Spleen (tissue), 11 donors: ENCODE measurements around the gene STARD13. TPM values are rescaled to one million over a fixed set of nuclear protein-coding genes. Genes with fewer than 3 reads are reported as not detected.
A peak's percentile ranks its signal among the peaks of the same experiment; 100 is the strongest.

Experiments used
- DNase-seq: peaks from one replicate; pipeline ENCODE4 v3.0.0-alpha.2; 2020
- H3K27ac ChIP-seq, 8 donors: fragments of 200-600 bp; sonication (generic) in 7 of 8; 1 replicate in 4 of 8; 2 replicates in 4 of 8; pipeline versions ENCODE4 v1.5.0 to v1.8.0; 2016 to 2021; ENCODE audit warnings: inconsistent platforms in 4 of 8, mild to moderate bottlenecking in 4 of 8, moderate library complexity in 1 of 8
- H3K27me3 ChIP-seq, 7 donors: fragments of 200-600 bp; sonication (generic) in 6 of 7; replicated peaks in 1 of 7; 1 replicate in 4 of 7; 2 replicates in 3 of 7; pipeline versions ENCODE4 v1.5.0 to v1.8.0; 2016 to 2021; ENCODE audit warnings: inconsistent platforms in 3 of 7, mild to moderate bottlenecking in 1 of 7
- H3K36me3 ChIP-seq, 6 donors: fragments of 200-600 bp; sonication (generic) in 5 of 6; 1 replicate in 4 of 6; 2 replicates in 2 of 6; pipeline versions ENCODE4 v1.5.0 to v1.8.0; 2016 to 2021; ENCODE audit warnings: inconsistent platforms in 2 of 6
- H3K4me1 ChIP-seq, 6 donors: fragments of 200-600 bp; sonication (generic) in 5 of 6; 1 replicate in 3 of 6; 2 replicates in 3 of 6; pipeline versions ENCODE4 v1.5.0 to v1.8.0; 2016 to 2021; ENCODE audit warnings: inconsistent platforms in 3 of 6
- H3K4me3 ChIP-seq, 8 donors: fragments of 200-600 bp; sonication (generic) in 7 of 8; 1 replicate in 4 of 8; 2 replicates in 4 of 8; pipeline versions ENCODE4 v1.5.0 to v1.8.0; 2016 to 2021; ENCODE audit warnings: inconsistent platforms in 4 of 8, mild to moderate bottlenecking in 4 of 8, moderate library complexity in 2 of 8
- H3K9me3 ChIP-seq, 8 donors: fragments of 200-600 bp; sonication (generic) in 7 of 8; 1 replicate in 4 of 8; 2 replicates in 4 of 8; pipeline versions ENCODE4 v1.5.0 to v1.8.0; 2016 to 2021; ENCODE audit warnings: inconsistent platforms in 4 of 8
- POLR2A ChIP-seq, 3 donors: fragments of 450-650 bp; IDR thresholded peaks; one replicate each; pipeline ENCODE4 v1.5.1; 2017; ENCODE audit warnings: antibody characterized with exemption in 3 of 3, mild to moderate bottlenecking in 1 of 3
- POLR2AphosphoS5 ChIP-seq, 3 donors: sonication (generic); formaldehyde crosslinking; IDR thresholded peaks; one replicate each; pipeline ENCODE4 v1.5.1; 2017; ENCODE audit warnings: antibody characterized with exemption in 3 of 3
- WGBS, 5 donors: extraction: QIAGEN DNeasy Blood & Tissue Kit in 3 of 5; methylation state at CpG; one replicate each; pipeline versions ENCODE4 v1.1.5 to v1.1.7; 2013 to 2018; 5-methylcytosine and 5-hydroxymethylcytosine counted together
- intact Hi-C: fragments of 100-400 bp; cut with DNase I; formaldehyde crosslinking; loops from one replicate; pipeline ENCODE4 v1.15.0; 2023; ENCODE audit warnings: low total_unique reads
- polyA plus RNA-seq, 3 donors: library from polyadenylated mRNA; stranded (reverse); fragments of 200-250 nt; gene quantifications; one replicate each; pipeline ENCODE4 v1.2.1, GENCODE V29; 2013
- total RNA-seq, 7 donors: library from RNA; depleted of rRNA in 3 of 7; stranded (reverse); fragments of >200 nt in 3 of 7; fragmentation: NEBNext Ultra II Directional in 4 of 7; extraction: Animal tissue kit (Norgen Biotek cat#: 25700) in 4 of 7; gene quantifications; one replicate each; pipeline versions ENCODE4 v1.1.0 to v1.2.1, GENCODE V29; 2016 to 2021
- TF ChIP-seq, protein P1 (sequence below), 11 experiments: fragments of 200-600 bp in 7 of 11; fragments of 450-650 bp in 4 of 11; sonication (generic) in 4 of 11; IDR thresholded peaks in 8 of 11; conservative IDR thresholded peaks in 3 of 11; 1 replicate in 7 of 11; 2 replicates in 4 of 11; pipeline versions ENCODE4 v1.4.0 to v1.8.0; 2016 to 2021; ENCODE audit warnings: antibody characterized with exemption in 11 of 11, inconsistent platforms in 4 of 11, mild to moderate bottlenecking in 1 of 11
- donor health status: healthy with polysubstance abuse.
- donor health status: DM: no; HTN: no; CAD: no; lungs with moderate emphysema.
- donor health status: DM: no; HTN: no; CAD: no.
- donor health status: Bipolar disorder and iron deficiency.
- donor health status: healthy.
- donor health status: DM: no; HTN: no; CAD: no.
- donor health status: DM: yes; HTN: yes; CAD: no.

STARD13 gene
- total and polyA plus RNA-seq, 10 donors = 1.4 to 58.1 (median 26.7) TPM

DNA sequence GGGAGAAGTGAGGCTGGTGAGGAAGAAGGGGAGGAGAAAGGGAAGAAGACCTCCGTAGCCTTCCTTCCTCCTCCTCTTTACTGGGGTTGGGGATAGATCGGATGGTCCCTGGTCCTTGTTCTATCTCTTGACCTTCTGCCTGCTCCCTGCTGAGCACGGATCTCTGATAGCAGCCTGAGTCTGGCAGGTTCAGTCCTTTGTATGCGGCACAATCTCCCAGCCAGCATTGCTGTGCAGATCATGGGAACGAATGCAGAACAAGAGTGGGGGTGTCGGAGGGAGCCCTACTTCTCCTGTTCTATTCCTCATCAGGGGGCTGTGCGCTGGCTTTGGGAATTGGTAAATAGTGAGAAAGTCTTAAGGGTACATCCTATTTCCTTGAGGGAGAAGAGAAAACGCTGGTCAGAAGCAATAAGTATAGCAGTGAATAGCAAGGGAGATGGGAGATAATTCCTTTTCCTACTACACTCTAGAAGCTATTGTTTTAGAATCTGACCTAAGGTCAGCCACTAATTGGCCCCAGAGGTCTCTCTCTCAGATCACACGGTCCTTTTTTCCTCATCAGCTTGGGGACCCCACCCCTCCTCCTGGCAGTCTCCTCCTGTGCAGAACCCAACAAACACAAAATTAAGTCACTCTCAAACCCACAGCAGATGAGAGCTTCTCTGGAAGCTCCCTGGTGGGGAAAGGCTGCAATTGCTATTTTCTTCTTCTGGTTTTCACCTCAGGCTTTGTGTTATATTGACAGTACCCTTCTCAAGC lies 228.4 kb downstream of the STARD13 start:
- H3K27ac ChIP-seq = no peak overlapping the region
- no peaks in the 10 kb centered on the region for H3K9me3 ChIP-seq
- H3K36me3 ChIP-seq = peaks cover 0 to 5% (median 0%) of the 10 kb centered on the region in 6 donors
- 62 to 70% (median 63%) methylated on average over 9 of the region's 9 CpGs for WGBS, 5 donors
- no peak for DNase-seq
- no peak overlapping the region for H3K4me3 ChIP-seq
- peaks cover 0 to 18% (median 4%) of the 10 kb centered on the region in 6 donors for H3K4me1 ChIP-seq
- H3K27me3 ChIP-seq = no peaks in the 10 kb centered on the region
- TF ChIP-seq POLR2A (IDR thresholded peaks at IDR 0.05) = no peak
- TF ChIP-seq, protein P1, sequence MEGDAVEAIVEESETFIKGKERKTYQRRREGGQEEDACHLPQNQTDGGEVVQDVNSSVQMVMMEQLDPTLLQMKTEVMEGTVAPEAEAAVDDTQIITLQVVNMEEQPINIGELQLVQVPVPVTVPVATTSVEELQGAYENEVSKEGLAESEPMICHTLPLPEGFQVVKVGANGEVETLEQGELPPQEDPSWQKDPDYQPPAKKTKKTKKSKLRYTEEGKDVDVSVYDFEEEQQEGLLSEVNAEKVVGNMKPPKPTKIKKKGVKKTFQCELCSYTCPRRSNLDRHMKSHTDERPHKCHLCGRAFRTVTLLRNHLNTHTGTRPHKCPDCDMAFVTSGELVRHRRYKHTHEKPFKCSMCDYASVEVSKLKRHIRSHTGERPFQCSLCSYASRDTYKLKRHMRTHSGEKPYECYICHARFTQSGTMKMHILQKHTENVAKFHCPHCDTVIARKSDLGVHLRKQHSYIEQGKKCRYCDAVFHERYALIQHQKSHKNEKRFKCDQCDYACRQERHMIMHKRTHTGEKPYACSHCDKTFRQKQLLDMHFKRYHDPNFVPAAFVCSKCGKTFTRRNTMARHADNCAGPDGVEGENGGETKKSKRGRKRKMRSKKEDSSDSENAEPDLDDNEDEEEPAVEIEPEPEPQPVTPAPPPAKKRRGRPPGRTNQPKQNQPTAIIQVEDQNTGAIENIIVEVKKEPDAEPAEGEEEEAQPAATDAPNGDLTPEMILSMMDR (IDR thresholded peaks at IDR 0.05 in 8 of 11, conservative IDR thresholded peaks at IDR 0.05 in 3 of 11) = peak in 6 of 11 experiments; percentile 4 to 40 (median 24)
- intact Hi-C loops = no loop called here

DNA sequence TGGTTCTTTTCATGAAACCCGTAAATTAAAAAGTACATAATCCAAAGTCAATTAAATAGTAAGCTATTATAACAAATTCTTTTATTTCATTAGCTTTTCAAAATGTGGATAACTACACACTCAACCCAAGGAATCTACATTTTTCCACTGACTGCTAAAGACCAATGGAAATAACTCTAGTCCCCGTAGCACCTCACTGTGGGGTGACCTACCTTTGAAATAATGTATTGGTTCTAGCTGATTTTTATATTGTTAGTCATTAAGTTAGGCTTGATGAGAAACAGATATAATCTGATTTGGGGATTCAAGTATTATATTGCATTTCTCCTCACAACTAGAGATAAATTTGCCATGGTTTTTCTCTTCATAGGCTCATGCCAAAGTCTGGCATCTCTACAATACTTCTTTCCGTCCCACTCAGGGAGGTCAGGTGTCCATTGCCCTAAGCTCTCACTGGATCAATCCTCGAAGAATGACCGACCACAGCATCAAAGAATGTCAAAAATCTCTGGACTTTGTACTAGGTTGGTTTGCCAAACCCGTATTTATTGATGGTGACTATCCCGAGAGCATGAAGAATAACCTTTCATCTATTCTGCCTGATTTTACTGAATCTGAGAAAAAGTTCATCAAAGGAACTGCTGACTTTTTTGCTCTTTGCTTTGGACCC lies 232.0 kb downstream of the STARD13 start:
- no peaks in the 10 kb centered on the region for H3K9me3 ChIP-seq
- intact Hi-C loops = no loop called here

More for the DNA sequence above, 232.0 kb downstream of the STARD13 start:
- no peaks in the 10 kb centered on the region for H3K27me3 ChIP-seq
- 79 to 95% (median 92%) methylated on average over 7 of the region's 7 CpGs for WGBS, 5 donors
- H3K4me1 ChIP-seq = peaks cover 0 to 18% (median 4%) of the 10 kb centered on the region in 6 donors
- TF ChIP-seq POLR2A (IDR thresholded peaks at IDR 0.05) (no peak), POLR2AphosphoS5 (IDR thresholded peaks at IDR 0.05) (no peak)
- TF ChIP-seq, protein P1 (IDR thresholded peaks at IDR 0.05 in 8 of 11, conservative IDR thresholded peaks at IDR 0.05 in 3 of 11) = no peak
- no peak overlapping the region for H3K4me3 ChIP-seq
- no peak for DNase-seq
- no peaks in the 10 kb centered on the region for H3K36me3 ChIP-seq
- H3K27ac ChIP-seq = peak overlapping the region in 1 of 8 donors; percentile 1
